ENCODE measurements around the gene PTPRK. TPM values are rescaled to one million over a fixed set of nuclear protein-coding genes. Genes with fewer than 3 reads are reported as not detected.

Gene PTPRK
- total RNA-seq, 2 donors from 2014 or later = 94.1 to 117 TPM

DNA sequence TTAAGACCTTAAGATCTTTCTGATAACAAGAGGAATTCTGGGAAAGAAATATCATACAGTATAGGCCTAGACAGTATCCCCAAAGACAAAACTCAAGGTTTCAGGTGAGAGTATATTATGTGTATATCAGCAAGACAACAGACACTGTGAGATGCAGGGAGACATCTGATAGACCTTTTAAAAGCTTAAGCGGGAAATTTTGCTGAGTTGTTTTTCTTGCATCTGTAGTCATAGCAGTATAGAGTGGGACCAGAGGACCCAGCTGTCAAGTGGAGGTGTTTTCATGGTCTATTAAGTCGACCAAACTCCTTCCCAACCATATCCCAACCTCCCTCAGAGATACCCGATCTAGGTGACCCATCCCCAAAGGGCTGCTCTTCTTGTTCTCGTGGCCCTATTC lies 521.4 kb downstream of the PTPRK start:
- H3K36me3 ChIP-seq = no peaks in the 10 kb centered on the region
- no peaks in the 10 kb centered on the region for H3K27me3 ChIP-seq
- TF ChIP-seq, protein P1, sequence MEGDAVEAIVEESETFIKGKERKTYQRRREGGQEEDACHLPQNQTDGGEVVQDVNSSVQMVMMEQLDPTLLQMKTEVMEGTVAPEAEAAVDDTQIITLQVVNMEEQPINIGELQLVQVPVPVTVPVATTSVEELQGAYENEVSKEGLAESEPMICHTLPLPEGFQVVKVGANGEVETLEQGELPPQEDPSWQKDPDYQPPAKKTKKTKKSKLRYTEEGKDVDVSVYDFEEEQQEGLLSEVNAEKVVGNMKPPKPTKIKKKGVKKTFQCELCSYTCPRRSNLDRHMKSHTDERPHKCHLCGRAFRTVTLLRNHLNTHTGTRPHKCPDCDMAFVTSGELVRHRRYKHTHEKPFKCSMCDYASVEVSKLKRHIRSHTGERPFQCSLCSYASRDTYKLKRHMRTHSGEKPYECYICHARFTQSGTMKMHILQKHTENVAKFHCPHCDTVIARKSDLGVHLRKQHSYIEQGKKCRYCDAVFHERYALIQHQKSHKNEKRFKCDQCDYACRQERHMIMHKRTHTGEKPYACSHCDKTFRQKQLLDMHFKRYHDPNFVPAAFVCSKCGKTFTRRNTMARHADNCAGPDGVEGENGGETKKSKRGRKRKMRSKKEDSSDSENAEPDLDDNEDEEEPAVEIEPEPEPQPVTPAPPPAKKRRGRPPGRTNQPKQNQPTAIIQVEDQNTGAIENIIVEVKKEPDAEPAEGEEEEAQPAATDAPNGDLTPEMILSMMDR (IDR thresholded peaks at IDR 0.05) = no peak
- H3K9me3 ChIP-seq = no peaks in the 10 kb centered on the region
- no peak overlapping the region for H3K4me3 ChIP-seq
- H3K9ac ChIP-seq (ENCODE audit: low read depth in 2 of 2, low read length in 2 of 2) = no peak overlapping the region
- intact Hi-C loops (cut with DNase I) = no loop called here
- no peak overlapping the region for H3K27ac ChIP-seq
- no peak for DNase-seq
- H3K4me1 ChIP-seq = no peaks in the 10 kb centered on the region

DNA sequence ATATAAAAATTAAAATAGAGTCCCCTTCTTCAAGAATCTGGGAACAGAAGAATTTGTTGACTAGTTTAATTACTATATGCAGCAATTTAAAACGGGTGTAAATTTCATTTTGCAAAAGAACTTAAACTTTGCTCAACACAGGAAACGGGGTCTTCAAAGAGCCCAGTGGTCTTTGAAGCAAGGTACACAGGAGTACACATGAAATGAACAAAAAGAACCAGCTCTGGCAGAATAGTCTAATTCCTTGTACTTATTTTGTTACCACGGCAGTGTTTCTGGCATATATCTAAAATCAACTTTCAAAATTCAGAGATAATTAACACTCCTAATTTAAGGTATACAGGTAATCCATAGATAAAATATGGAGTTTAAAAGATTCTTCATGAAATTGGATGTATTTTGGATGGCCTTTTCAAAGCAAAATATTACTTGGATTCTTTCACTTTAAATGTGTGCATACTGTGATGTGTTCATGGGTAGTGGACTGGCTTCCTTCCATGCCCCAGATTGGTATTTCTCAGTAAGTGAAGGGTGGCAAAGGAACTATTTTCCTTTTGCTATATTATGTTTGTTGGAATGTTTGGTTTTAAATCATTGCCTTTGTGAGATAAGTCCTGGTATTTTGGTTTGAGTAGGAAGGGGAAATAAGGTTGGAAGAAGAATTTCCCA lies 522.8 kb downstream of the PTPRK start:
- Histone ChIP-seq H3K4me1 (no peaks in the 10 kb centered on the region), H3K9me3 (no peaks in the 10 kb centered on the region), H3K36me3 (no peaks in the 10 kb centered on the region), H3K27ac (no peak overlapping the region), H3K4me3 (no peak overlapping the region), H3K9ac (ENCODE audit: low read depth in 2 of 2, low read length in 2 of 2) (no peak overlapping the region), H3K27me3 (no peaks in the 10 kb centered on the region)
- TF ChIP-seq, protein P1 (IDR thresholded peaks at IDR 0.05) = no peak
- intact Hi-C loops (cut with DNase I) = no loop called here
- DNase-seq = no peak

DNA sequence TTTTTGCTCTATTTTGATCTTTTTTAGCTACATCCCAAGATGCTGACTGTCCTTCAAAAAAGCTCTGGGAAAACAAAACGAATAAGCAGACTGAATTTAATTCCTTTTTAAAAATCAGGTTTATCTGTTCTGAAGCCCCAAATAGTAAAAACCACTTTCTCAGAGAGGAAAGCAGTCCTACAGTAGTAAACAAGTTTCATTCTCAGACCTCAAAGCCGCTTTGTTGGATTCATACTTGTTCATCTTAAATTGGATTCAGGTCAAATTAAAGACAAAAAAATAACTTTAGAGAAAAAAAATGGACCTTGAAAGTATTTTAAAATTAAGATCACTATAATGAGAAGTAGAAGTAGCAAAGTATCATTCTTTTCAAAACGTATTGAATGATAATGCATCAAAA lies 523.5 kb downstream of the PTPRK start:
- TF ChIP-seq, protein P1 (IDR thresholded peaks at IDR 0.05) = no peak
- no peaks in the 10 kb centered on the region for H3K9me3 ChIP-seq
- no peak overlapping the region for H3K27ac ChIP-seq
- no peak for DNase-seq
- H3K27me3 ChIP-seq = no peaks in the 10 kb centered on the region
- no peaks in the 10 kb centered on the region for H3K36me3 ChIP-seq
- H3K9ac ChIP-seq (ENCODE audit: low read depth in 2 of 2, low read length in 2 of 2) = no peak overlapping the region
- H3K4me3 ChIP-seq = no peak overlapping the region
- H3K4me1 ChIP-seq = no peaks in the 10 kb centered on the region
- intact Hi-C loops (cut with DNase I) = no loop called here

DNA sequence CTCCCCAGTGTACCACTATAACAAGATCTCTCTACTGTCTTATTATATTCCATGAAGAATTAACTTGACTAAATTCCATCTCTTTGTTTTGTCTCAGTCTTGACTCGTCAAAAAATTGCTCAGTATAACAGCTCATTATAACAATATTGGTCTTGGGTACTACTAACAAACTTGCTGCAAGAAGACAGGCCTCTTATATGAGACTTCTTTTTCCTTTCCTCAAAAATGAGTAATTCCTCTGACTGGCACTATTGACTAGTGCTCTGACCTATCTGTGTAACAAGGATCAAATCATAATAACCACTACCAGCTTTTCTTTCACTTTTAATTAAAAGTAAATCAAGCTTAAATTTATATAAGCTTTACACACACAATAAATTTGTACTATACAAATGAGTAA lies 528.3 kb downstream of the PTPRK start:
- H3K4me3 ChIP-seq = no peak overlapping the region
- no peaks in the 10 kb centered on the region for H3K4me1 ChIP-seq
- TF ChIP-seq, protein P1 (IDR thresholded peaks at IDR 0.05) = no peak
- H3K27me3 ChIP-seq = no peaks in the 10 kb centered on the region
- H3K36me3 ChIP-seq = no peaks in the 10 kb centered on the region
- intact Hi-C loops (cut with DNase I) = no loop called here
- H3K9ac ChIP-seq (ENCODE audit: low read depth in 2 of 2, low read length in 2 of 2) = no peak overlapping the region
- no peaks in the 10 kb centered on the region for H3K9me3 ChIP-seq
- no peak for DNase-seq
- no peak overlapping the region for H3K27ac ChIP-seq

DNA sequence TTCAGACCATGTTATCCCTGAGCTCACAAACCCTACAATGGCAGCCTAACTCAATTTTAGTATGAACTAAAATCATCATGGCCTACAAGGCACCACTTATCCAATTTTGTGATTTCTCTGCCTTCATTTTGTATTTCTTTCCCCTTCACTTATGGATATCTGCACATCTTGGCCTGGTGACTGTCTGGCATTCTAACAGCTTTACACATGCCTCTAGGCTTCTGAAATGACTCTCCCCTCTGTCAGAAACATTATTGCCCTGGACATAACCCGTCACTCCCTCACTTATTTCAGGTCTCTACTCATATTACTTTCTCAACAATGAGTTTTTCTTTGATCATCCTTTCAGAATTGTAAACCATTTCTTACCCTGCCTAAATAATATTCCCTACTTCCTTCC lies 530.3 kb downstream of the PTPRK start:
- Histone ChIP-seq H3K36me3 (no peaks in the 10 kb centered on the region), H3K4me3 (no peak overlapping the region), H3K27me3 (no peaks in the 10 kb centered on the region), H3K9ac (ENCODE audit: low read depth in 2 of 2, low read length in 2 of 2) (no peak overlapping the region), H3K27ac (no peak overlapping the region), H3K9me3 (no peaks in the 10 kb centered on the region), H3K4me1 (no peaks in the 10 kb centered on the region)
- no peak for DNase-seq
- intact Hi-C loops (cut with DNase I) = no loop called here
- TF ChIP-seq, protein P1 (IDR thresholded peaks at IDR 0.05) = no peak

All from colonic mucosa (tissue), 4 donors.